Measurements from ENCODE around the gene CASQ2.

DNA sequence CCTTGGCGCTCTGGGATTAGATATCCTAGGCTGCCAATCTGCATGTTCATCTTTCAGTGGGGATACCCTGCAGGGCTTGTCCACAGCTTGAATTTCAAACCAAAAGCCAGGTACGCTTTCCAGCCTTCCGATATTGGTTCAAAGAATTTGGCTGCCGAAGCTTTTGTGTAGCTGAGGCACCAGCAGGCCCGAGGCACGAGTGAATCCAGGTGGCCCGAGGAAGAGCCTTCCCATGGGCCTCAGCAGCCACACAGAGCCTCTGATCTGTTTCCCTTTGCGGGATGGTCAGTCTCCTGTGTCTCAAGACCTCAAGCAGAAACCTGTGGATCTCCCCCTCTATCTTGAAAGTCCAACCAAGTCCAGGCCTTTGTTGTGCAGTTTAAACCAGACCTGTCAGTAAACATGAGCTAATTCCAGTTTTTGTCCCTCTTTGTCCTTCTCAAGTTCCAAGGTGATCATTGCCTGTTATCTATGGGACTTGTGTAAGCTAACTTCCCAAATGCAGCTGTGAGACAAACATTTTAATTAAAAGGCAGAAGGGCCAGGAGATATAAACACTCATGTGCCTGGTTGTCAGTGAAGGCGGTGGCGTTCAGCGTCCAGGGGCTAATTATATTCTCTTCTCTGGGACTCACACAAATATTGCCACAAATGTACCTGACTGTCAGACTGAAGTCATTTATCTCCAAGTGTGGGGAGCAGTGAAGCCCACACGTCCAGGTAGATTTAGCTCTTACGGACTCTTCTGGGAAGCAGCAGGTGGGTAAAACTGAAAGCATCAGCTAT lies 96.1 kb downstream of the CASQ2 start:
- TF ChIP-seq, protein P1, sequence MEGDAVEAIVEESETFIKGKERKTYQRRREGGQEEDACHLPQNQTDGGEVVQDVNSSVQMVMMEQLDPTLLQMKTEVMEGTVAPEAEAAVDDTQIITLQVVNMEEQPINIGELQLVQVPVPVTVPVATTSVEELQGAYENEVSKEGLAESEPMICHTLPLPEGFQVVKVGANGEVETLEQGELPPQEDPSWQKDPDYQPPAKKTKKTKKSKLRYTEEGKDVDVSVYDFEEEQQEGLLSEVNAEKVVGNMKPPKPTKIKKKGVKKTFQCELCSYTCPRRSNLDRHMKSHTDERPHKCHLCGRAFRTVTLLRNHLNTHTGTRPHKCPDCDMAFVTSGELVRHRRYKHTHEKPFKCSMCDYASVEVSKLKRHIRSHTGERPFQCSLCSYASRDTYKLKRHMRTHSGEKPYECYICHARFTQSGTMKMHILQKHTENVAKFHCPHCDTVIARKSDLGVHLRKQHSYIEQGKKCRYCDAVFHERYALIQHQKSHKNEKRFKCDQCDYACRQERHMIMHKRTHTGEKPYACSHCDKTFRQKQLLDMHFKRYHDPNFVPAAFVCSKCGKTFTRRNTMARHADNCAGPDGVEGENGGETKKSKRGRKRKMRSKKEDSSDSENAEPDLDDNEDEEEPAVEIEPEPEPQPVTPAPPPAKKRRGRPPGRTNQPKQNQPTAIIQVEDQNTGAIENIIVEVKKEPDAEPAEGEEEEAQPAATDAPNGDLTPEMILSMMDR (IDR thresholded peaks at IDR 0.05) = no peak
- TF ChIP-seq POLR2A (IDR thresholded peaks at IDR 0.05) = no peak
